HG02588 (cell line): ENCODE measurements around the gene MGAT5.

Experiments
- ATAC-seq: cut with Tn5 transposase; IDR thresholded peaks from one replicate; pipeline ENCODE4 v1.9.1; 2021; ENCODE audit warnings: mild to moderate bottlenecking, moderate library complexity; ENCODE audit not compliant: unreplicated experiment

MGAT5 gene

GRCh38 chr2:134411828-134412638, 158.2 kb downstream of the MGAT5 start:
- ATAC-seq, result peak; percentile 99

GRCh38 chr2:134412639-134412999, 158.7 kb downstream of the MGAT5 start:
- no peak for ATAC-seq

GRCh38 chr2:134413430-134413829, 159.6 kb downstream of the MGAT5 start:
- no peak for ATAC-seq

- no peak for ATAC-seq
These were observed 160.0 kb downstream of the MGAT5 start for GRCh38 chr2:134413912-134414311.

GRCh38 chr2:134416018-134416417, 162.1 kb downstream of the MGAT5 start:
- no peak for ATAC-seq

GRCh38 chr2:134416637-134417036, 162.8 kb downstream of the MGAT5 start:
- no peak for ATAC-seq

GRCh38 chr2:134417968-134418582, 164.2 kb downstream of the MGAT5 start:
- no peak for ATAC-seq

GRCh38 chr2:134420259-134420658, 166.4 kb downstream of the MGAT5 start:
- no peak for ATAC-seq

GRCh38 chr2:134420920-134421319, 167.0 kb downstream of the MGAT5 start:
- no peak for ATAC-seq

- ATAC-seq, result no peak
These were observed 167.9 kb downstream of the MGAT5 start for GRCh38 chr2:134421556-134422328.

- no peak for ATAC-seq
These were observed 172.0 kb downstream of the MGAT5 start for GRCh38 chr2:134425724-134426496.

- no peak for ATAC-seq
These were observed 172.8 kb downstream of the MGAT5 start for GRCh38 chr2:134426721-134427120.

GRCh38 chr2:134429886-134430285, 176.0 kb downstream of the MGAT5 start:
- no peak for ATAC-seq

GRCh38 chr2:134431838-134432434, 178.1 kb downstream of the MGAT5 start:
- ATAC-seq, result no peak

GRCh38 chr2:134432435-134432883, 178.6 kb downstream of the MGAT5 start:
- ATAC-seq, result no peak

- ATAC-seq, result no peak
These were observed 179.6 kb downstream of the MGAT5 start for GRCh38 chr2:134433469-134433868.

- no peak for ATAC-seq
These were observed 180.1 kb downstream of the MGAT5 start for GRCh38 chr2:134433979-134434378.

- no peak for ATAC-seq
These were observed 181.6 kb downstream of the MGAT5 start for GRCh38 chr2:134435505-134435904.

GRCh38 chr2:134435936-134436335, 182.1 kb downstream of the MGAT5 start:
- ATAC-seq, result no peak

GRCh38 chr2:134436706-134437105, 182.8 kb downstream of the MGAT5 start:
- no peak for ATAC-seq

- no peak for ATAC-seq
These were observed 184.5 kb downstream of the MGAT5 start for GRCh38 chr2:134438371-134438770.
